HepG2 (cell line): ENCODE data around the gene KIF26B. TPM values are rescaled to one million over a fixed set of nuclear protein-coding genes. Genes with fewer than 3 reads are reported as not detected.

Experiments
- ATAC-seq: fragments of 200-7000 bp; cut with Tn5 transposase; 3 replicates; pipeline ENCODE4 v1.9.1; 2020; ENCODE audit warnings: mild to moderate bottlenecking, moderate library complexity
- BruUV-seq: library from RNA; stranded (reverse); fragments of 400-500 nt; replicated peaks from 2 replicates; lab custom pipeline; 2021; lab: Mats Ljungman, UMichigan
- CTCF ChIA-PET: fragments of 300-600 bp; formaldehyde crosslinking; extraction: SDS; loops from one replicate; lab custom pipeline; 2021; ENCODE audit warnings: low total read pairs, inconsistent platforms, low intra/inter-chr PET ratio; lab: Yijun Ruan, JAX
- POLR2A ChIA-PET: fragments of 350-600 bp; sonication (Branson Sonifier 250); formaldehyde crosslinking; loops from one replicate; lab custom pipeline; 2020; ENCODE audit warnings: antibody characterized with exemption, inconsistent platforms; lab: Yijun Ruan, JAX
- DNase-seq: peaks from one replicate; pipeline ENCODE4 v3.0.0-alpha.2; 2015; ENCODE audit warnings: low spot score
- FAIRE-seq: peaks from 3 replicates; lab custom pipeline; 2011; peaks lifted over from hg19 to GRCh38; lab: Jason Lieb, UNC
- H2AFZ ChIP-seq: one replicate; pipeline ENCODE4 v1.6.1; 2011; ENCODE audit warnings: low read length, inconsistent platforms
- H3K27ac ChIP-seq: fragments of 300-600 bp; 3 replicates; pipeline ENCODE4 v1.8.0; 2011; ENCODE audit warnings: mixed run types, mild to moderate bottlenecking, mixed read lengths, low read length, inconsistent platforms; ENCODE audit not compliant: insufficient read depth; ENCODE audit errors: extremely low read length
- H3K27me3 ChIP-seq, 2 experiments: fragments of 200-600 bp in 1 of 2; 2 replicates in 1 of 2; 3 replicates in 1 of 2; pipeline versions ENCODE4 v1.6.0 to v1.8.0; 2011; ENCODE audit warnings: low read length in 2 of 2, mild to moderate bottlenecking in 2 of 2, moderate library complexity in 2 of 2, inconsistent platforms in 1 of 2; ENCODE audit not compliant: insufficient read depth in 2 of 2, control insufficient read depth in 1 of 2
- H3K36me3 ChIP-seq, 2 experiments: fragments of 200-600 bp in 1 of 2; replicated peaks in 1 of 2; 2 replicates in 1 of 2; 3 replicates in 1 of 2; pipeline versions ENCODE4 v1.5.1 to v1.8.0; 2011; ENCODE audit warnings: low read length in 2 of 2, inconsistent platforms in 1 of 2; ENCODE audit not compliant: insufficient read depth in 2 of 2, control insufficient read depth in 1 of 2
- H3K4me1 ChIP-seq: 2 replicates; pipeline ENCODE4 v1.5.1; 2012; ENCODE audit warnings: low read length, inconsistent platforms; ENCODE audit not compliant: insufficient read depth
- H3K4me2 ChIP-seq: 2 replicates; pipeline ENCODE4 v1.6.0; 2011; ENCODE audit warnings: low read depth, low read length, inconsistent platforms
- H3K4me3 ChIP-seq, 3 experiments: fragments of 200-600 bp in 1 of 3; sonication (generic), shearing (Covaris generic) in 1 of 3; replicated peaks in 1 of 3; 2 replicates each; pipeline ENCODE4 v1.5.1; 2011 to 2016; ENCODE audit warnings: low read length in 3 of 3, inconsistent platforms in 2 of 3, low read depth in 2 of 3, mild to moderate bottlenecking in 2 of 3, control low read depth in 1 of 3, mixed read lengths in 1 of 3; ENCODE audit not compliant: insufficient read depth in 1 of 3
- H3K79me2 ChIP-seq: one replicate; pipeline ENCODE4 v1.6.1; 2011; ENCODE audit warnings: low read length, inconsistent platforms; ENCODE audit not compliant: insufficient read depth
- H3K9ac ChIP-seq: 2 replicates; pipeline ENCODE4 v1.6.0; 2011; ENCODE audit warnings: mild to moderate bottlenecking, low read depth, low read length, inconsistent platforms; ENCODE audit not compliant: insufficient read depth
- H3K9me3 ChIP-seq: 2 replicates; pipeline ENCODE4 v1.5.1; 2012; ENCODE audit warnings: mild to moderate bottlenecking, low read length
- H4K20me1 ChIP-seq: 2 replicates; pipeline ENCODE4 v1.6.0; 2011; ENCODE audit warnings: inconsistent platforms, mild to moderate bottlenecking, low read length, moderate library complexity; ENCODE audit not compliant: insufficient read depth
- KDM2A ChIP-seq: sonication (generic); formaldehyde crosslinking; IDR thresholded peaks from 2 replicates; pipeline ENCODE4 v1.4.0; 2020; ENCODE audit warnings: low read depth, missing genetic modification reagents, borderline replicate concordance
- SMC3 ChIP-seq: IDR thresholded peaks from 2 replicates; pipeline ENCODE4 v1.6.1; 2011; ENCODE audit warnings: low read length, improper control_type of control experiment
- STAG1 ChIP-seq: sonication (generic); formaldehyde crosslinking; IDR thresholded peaks from 2 replicates; pipeline ENCODE4 v1.4.0; 2020; ENCODE audit warnings: missing genetic modification reagents
- WGBS: methylation state at CpG from one replicate; pipeline ENCODE4 v1.1.6; 2017; ENCODE audit warnings: low lambda C conversion rate; 5-methylcytosine and 5-hydroxymethylcytosine counted together
- in situ Hi-C: cut with HindIII; loops from 2 replicates; pipeline ENCODE4 v1.10.0; 2017; ENCODE audit warnings: low pct_unique_long_range_greater_than_20kb; ENCODE audit not compliant: extremely low pct_ligation_motif_present
- intact Hi-C: fragments of 100-400 bp; cut with micrococcal nuclease; formaldehyde crosslinking; loops from one replicate; pipeline ENCODE4 v1.10.0; 2022; ENCODE audit not compliant: unreplicated experiment
- polyA plus RNA-seq, 8 experiments: library from polyadenylated mRNA; depleted of rRNA in 3 of 8; stranded (reverse) in 7 of 8; unstranded in 1 of 8; fragments of >200 nt; fragmentation: Illumina TruSeq in 4 of 8; extraction: Trizol in 4 of 8; gene quantifications; 2 replicates each; pipeline versions ENCODE4 v1.2.1 to v1.2.3, GENCODE V29; 2011 to 2016; ENCODE audit warnings: low read depth in 4 of 8, missing spikeins in 1 of 8, mixed read lengths in 1 of 8; ENCODE audit not compliant: insufficient read depth in 1 of 8
- total RNA-seq, 5 experiments: library from RNA; depleted of rRNA; stranded (reverse); fragments of >200 nt; fragmentation: Illumina TruSeq; extraction: Trizol; gene quantifications; 2 replicates each; pipeline ENCODE4 v1.2.3, GENCODE V29; 2016; ENCODE audit warnings: low read depth in 1 of 5
- TF ChIP-seq, protein P1 (sequence below): sonication (generic); formaldehyde crosslinking; IDR thresholded peaks from 2 replicates; pipeline ENCODE4 v1.5.0; 2020; ENCODE audit warnings: mild to moderate bottlenecking, missing genetic modification reagents, moderate library complexity
- TF ChIP-seq, protein P2 (sequence below): sonication (generic); formaldehyde crosslinking; IDR thresholded peaks from 2 replicates; pipeline ENCODE4 v1.4.0; 2020; ENCODE audit warnings: missing genetic modification reagents, mild to moderate bottlenecking, borderline replicate concordance

Gene KIF26B
- total and polyA plus RNA-seq, 2 of the 13 experiments (the other 11 are each of a cell fraction or from before 2014, with no cell fraction given): 0.08 to 0.09 TPM

DNA sequence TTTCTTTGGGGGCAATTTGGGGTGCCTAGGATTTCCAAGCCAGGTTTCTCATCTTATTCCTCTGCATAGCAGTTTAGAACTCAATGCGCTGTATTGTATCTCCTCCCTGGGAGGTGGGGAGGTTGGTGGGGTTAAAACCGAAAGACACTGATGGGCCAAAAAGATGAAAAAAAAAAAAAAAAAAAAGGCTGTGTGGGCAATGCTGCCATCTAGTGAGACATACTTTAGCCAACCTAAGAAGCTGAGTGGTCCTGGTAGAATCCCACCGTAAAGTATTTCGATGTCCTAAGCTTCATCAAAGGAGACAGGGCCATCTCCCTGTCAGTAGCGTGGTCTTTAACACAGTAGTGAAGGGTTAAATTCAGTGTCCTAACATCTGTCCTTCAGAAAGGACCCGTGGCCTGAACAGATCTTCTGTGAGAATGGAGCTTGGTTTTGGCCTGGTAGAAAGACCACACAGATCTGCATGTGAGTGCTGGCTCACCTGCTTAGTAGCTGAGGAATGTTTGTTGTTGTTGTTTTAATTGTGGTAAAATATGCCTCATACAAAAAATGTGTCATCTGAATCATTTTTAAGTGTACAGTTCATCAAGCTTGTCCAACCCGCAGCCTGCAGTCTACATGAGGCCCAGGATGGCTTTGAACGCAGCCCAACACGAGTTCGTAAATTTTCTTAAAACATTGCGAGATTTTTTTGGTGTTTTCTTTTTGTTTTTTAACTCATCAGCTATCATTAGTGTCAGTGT lies 226.2 kb downstream of the KIF26B start:
- no peaks in the 10 kb centered on the region for H3K36me3 ChIP-seq
- ATAC-seq: peak; percentile 43; the same call in 1 of the 3 replicates
- in situ Hi-C loops: no loop called here
- peak; percentile 53 for TF ChIP-seq SMC3
- TF ChIP-seq, protein P1, sequence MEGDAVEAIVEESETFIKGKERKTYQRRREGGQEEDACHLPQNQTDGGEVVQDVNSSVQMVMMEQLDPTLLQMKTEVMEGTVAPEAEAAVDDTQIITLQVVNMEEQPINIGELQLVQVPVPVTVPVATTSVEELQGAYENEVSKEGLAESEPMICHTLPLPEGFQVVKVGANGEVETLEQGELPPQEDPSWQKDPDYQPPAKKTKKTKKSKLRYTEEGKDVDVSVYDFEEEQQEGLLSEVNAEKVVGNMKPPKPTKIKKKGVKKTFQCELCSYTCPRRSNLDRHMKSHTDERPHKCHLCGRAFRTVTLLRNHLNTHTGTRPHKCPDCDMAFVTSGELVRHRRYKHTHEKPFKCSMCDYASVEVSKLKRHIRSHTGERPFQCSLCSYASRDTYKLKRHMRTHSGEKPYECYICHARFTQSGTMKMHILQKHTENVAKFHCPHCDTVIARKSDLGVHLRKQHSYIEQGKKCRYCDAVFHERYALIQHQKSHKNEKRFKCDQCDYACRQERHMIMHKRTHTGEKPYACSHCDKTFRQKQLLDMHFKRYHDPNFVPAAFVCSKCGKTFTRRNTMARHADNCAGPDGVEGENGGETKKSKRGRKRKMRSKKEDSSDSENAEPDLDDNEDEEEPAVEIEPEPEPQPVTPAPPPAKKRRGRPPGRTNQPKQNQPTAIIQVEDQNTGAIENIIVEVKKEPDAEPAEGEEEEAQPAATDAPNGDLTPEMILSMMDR (CRISPR knock-in tag): peak; percentile 41
- TF ChIP-seq KDM2A (CRISPR knock-in tag): no peak
- TF ChIP-seq, protein P2, sequence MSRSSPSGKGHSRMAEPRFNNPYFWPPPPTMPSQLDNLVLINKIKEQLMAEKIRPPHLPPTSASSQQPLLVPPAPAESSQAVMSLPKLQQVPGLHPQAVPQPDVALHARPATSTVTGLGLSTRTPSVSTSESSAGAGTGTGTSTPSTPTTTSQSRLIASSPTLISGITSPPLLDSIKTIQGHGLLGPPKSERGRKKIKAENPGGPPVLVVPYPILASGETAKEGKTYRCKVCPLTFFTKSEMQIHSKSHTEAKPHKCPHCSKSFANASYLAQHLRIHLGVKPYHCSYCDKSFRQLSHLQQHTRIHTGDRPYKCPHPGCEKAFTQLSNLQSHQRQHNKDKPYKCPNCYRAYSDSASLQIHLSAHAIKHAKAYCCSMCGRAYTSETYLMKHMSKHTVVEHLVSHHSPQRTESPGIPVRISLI (CRISPR knock-in tag): peak; percentile 84; the same call in 1 of the 2 replicates
- TF ChIP-seq STAG1: peak; percentile 38; the same call in 1 of the 2 replicates
- TF ChIP-seq, all 625 proteins: peak for 4
- H3K27ac ChIP-seq: no peak overlapping the region
- no peak overlapping the region for H3K9ac ChIP-seq
- BruUV-seq: no TSS peak
- FAIRE-seq (peak; percentile 34), DNase-seq (no peak)
- 50% methylated on average over 10 of the region's 11 CpGs for WGBS
- H3K4me1 ChIP-seq: peaks cover 15% of the 10 kb centered on the region
- intact Hi-C loops: loop anchor here (1.0 kb wide), 1 partner anchor 228 kb away; no protein-coding TSS in a partner anchor
- H3K4me3 ChIP-seq: no peak overlapping the region
- no peaks in the 10 kb centered on the region for H3K79me2 ChIP-seq
- H3K9me3 ChIP-seq: no peaks in the 10 kb centered on the region
- no peak overlapping the region for H3K4me2 ChIP-seq
- no peaks in the 10 kb centered on the region for H4K20me1 ChIP-seq
- CTCF ChIA-PET: interaction anchor here (1.9 kb wide), 1 partner anchor 228 kb away, joined by 12 read pairs; no protein-coding TSS in a partner anchor
- no peaks in the 10 kb centered on the region; a peak in 1 of 5 replicates for H3K27me3 ChIP-seq
- POLR2A ChIA-PET: no interaction called here
- no peak overlapping the region for H2AFZ ChIP-seq
